Activated gamma-delta T cell treated with Interleukin-2 at 50 U/mL for 16 hours (primary cell): ENCODE measurements around the gene HIVEP3.
A peak's percentile ranks its signal among the peaks of the same experiment; 100 is the strongest.

Experiments used
- DNase-seq: peaks from one replicate; pipeline ENCODE4 v3.0.0-alpha.2; 2020

The HIVEP3 gene

DNA sequence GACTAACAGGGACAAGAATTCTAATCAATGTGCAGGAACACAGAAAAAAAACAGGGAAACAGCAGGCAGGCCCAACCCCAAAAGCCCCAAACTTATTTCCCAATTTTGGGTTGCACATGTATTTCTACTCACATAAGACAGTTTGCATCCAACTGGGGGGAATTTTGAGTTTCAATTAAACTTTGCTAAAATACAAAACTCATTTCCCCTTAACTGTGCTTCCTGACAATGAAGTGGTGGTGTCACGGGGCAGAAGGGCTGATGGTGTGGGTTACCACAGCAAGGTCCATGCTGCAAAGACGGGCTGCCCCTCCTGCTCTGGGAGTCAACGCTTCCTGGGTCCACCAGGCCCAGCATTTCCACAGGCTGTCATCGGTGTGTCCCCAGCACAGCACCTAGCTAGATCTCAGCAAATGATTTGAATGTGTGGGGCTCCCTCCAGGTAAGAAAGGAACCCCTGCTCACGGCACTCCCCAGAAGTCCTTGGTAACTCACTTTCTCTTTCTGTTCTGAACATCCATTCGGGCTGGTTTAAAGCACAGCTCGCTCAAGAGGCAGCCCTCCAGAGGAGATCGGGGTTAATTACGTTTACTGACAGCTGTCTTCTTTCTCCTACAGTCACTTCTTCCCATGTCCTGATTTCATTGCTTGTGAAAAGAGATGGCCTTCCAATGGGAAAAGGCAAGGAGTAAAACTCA is 27.4 kb downstream of the HIVEP3 start:
- DNase-seq = peak; percentile 61

DNA sequence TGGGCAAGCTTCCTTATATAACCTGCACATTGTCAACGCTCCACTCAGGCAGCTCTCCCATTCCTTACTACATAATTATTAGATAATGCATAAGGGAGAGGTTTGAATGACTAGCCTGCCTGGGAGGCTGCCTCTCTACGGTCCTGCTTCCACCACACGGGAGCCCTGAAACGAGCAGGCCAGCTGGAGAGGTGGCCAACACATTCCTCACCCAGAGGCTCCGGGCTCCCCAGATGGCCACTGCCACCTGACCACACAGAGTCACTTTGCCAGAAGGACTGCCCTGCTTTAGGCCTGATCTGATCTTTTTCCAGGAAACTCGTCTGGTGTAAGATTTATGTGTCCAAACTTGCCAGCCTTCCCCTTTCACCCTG is 27.9 kb downstream of the HIVEP3 start:
- no peak for DNase-seq

DNA sequence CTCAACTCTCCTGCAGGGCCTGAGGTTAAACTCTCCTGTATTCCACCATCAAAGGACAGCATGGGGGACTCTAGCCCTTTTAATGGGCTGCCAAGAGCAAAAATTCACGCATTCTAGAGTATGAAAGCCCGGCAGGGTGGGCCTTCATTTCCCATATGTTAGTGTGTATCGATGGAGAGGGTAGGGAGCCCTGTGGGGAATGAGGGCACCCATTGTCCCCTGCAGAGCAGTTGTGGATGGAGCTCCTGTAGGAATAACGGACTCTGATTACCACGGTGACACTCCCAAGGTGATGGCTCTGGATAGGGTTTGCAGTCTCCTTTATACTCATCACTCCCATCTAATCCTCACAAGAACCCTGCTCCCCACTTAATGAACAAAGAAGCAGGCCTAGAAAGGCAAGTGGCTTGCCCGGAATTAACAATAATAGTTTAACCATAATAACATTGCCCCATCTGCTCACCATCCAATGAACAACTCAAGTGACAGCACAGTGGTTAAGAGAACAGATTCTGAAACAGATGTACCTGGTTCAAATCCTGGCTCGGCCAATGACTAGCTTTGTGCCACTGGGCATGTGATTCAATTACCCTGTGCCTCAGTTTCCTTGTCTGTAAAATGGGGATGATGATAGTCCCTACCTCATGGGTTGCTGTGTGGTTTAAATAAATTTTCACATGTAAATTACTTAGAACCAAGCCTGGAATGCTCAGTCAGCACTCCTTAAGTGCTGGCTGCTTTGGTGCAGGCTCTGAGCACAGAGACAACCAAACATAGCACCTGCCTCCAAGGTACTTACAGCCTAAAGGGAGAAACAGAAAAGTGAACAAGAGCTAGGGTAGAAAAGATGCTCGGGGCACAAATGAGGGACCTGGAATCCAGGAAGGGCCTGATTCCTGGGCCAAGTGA is 29.0 kb downstream of the HIVEP3 start:
- no peak for DNase-seq

DNA sequence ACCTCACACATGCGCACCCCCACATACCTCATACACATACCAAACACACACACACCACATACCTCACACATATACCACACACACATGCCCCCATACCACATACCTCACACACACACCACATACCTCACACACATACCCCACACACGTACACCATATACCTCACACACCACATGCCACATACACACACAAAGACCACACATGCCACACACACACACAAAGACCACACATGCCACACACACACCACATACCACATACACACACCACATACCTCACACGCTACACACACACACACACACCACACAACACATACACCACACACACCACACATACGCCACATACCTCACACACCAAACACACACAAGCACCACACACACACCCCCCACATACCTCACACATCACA is 30.0 kb downstream of the HIVEP3 start:
- DNase-seq = no peak

DNA sequence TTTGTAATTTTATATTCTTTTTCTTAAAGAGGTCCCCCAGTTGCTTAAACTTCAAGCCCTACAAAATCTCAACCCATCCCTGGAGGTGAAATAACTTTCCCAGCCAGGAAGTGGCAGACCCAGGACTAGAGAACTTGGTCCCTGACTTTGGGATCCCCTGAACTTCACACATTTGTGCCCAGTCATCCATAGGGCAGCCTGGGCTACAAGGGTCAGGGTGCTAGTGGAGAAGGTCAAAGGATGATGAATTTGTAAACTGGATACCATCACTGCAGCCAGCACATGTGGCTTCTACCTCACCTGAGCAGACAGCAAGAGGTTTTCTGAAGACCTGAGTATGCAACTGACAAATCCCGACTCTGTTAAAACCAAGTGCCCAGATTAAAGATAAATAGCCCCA is 31.4 kb downstream of the HIVEP3 start:
- DNase-seq = no peak

DNA sequence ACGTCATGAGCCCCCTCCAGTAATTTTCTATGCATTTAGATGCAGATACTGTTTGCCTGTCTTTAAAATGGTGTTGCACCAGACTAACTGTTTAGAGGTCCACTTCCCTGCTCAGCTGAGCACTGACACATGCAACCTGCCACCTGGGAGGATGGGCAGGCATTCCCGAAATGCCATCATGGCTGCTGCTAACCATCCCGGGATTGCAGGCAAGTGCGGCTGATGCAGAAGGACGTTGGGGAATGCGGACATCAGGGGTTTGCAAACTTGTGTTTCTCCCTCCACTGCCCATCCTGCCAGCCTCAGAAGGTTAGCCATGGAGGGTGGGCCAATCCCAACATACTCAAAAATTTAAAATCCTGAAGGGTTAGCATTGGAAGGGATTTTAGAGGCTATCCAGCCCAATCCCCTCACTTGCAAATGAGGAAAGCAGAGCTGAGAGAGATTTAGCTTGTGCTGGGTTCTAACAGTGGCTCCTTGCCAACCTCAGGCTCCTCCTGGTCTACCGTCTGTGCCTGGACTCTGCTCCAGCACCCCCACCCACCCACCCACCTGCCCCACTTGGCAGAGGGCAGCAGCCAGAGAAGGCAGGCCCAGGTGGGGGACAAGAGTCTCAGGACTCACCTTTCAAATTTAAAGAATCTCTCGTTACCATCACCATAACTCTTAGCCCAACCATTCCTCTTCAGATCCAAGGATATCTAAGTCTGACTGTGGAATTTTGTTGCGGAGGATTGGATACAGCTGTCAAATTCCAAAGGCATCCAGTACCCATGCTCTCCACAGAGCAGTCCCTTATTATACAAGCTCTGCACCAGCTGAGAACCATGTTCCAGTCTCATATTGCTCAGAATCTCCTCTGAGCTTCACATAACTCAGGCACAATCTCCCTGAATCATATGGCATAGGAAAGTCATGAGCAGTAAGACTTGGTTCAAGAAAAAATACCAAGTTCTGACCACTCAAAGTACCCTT is 34.2 kb downstream of the HIVEP3 start:
- no peak for DNase-seq

DNA sequence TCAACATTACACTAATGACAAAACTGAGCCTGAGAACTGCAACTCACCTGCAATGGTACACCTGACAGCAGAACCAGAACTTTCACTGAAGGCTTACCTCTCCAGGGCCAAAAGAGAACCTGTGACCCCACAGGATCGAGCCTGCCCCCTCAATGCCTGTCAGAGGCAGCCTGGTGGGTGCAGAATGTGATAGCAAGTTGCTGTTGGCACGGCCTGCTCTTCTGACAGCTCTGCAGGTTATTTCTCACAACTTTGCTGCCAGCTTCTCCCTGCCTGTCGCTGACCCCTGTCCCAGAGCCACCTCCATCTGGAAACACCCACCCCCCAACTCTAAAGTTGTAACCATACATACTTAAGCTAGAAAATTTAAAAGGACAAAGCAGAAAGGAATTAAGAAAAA is 35.2 kb downstream of the HIVEP3 start:
- no peak for DNase-seq

DNA sequence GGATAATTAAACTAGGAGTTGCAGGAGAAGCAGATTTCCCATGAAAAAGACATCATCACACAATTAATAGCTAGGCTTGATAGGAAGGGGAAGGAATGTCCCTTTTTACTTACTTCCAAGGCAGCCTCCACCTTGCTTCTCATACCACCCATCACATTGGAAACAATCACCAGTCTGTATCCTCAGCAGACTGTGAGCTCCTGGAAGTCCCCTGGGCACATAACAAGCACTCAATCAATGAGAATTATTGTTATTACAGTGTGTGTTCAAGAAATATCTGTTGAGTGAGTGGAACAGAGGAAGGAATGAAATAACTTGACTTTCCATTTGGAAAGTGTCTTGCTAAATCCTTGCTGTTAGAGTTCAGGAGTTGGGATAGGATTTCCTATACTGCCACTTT is 36.2 kb downstream of the HIVEP3 start:
- no peak for DNase-seq

DNA sequence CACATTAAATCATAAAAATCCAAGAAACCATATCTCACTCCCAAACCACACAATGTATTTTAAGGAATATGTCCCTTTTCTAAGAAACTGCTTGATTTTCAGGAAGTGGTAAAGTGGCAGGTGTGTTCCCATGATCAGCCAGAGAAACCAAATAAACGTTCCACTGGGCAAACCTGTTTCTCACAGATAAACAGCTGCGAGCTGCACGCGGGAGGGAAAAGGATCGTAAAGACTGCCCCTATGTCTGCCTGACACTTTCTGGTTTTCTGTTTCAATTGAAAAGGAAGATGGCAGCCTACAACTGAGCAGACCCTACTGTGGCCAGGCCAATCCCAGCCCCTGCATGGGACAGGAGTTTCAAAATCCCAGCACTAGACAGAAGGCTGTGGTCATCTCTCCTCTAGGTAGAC is 36.6 kb downstream of the HIVEP3 start:
- DNase-seq = no peak

DNA sequence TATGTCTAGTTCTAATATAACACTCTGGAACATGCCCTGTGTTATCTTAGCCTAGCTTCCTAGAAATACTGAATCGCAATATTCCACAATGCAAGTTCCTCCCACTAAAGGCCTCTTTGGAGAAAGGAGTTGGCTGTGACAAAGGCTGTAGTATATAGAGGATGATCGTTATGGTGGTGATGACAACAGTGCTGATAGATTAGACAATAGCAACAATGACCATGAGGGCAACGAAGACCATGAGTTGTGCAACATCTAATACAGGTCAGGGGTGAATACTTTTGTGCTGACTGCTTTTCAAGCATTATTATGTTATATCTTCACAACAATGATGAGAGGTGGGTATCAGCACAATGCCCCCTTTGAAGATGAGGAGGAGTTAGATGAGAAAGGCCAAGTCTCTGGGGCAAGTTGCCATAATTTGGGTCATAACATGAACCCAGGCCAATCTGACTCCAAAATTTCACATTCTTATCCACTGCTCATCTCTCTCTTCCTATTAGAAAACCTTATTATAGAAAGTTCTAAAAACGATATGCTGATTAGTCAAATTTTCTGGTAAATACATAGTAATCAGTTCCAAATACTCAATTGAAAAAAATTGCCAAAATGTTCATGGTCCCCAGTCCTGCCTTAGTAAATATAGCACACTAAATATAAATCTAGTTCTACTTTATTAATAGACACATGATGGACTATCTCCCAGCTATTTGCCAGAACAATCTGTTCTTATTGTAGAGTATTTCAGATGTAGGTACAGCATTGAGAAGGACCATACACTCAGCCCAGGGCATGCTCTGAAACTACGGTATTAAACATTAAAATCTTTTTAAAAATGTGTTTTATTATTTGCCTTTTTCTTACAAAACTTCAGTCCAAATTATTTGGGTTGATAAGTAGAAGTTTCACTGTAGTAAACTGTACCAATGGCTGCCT is 37.5 kb downstream of the HIVEP3 start:
- no peak for DNase-seq

DNA sequence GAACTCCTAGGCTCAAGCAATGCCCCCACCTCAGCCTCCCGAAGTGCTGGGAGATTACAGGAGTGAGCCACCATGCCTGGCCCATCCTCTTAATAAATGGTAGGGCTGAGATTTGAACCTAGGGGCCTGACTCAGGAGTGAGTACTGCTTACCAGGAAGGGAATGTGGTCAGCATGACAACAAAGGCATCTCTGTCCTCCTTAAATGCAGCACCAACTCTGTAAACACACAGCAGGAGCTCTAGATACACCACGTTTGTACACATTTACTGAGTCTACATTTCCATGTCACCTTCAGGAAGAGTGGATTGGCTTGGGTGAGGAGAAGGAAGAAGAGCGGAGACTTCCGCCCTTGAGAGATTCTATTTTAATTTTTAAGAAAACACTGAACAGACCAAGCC is 38.5 kb downstream of the HIVEP3 start:
- DNase-seq = no peak

DNA sequence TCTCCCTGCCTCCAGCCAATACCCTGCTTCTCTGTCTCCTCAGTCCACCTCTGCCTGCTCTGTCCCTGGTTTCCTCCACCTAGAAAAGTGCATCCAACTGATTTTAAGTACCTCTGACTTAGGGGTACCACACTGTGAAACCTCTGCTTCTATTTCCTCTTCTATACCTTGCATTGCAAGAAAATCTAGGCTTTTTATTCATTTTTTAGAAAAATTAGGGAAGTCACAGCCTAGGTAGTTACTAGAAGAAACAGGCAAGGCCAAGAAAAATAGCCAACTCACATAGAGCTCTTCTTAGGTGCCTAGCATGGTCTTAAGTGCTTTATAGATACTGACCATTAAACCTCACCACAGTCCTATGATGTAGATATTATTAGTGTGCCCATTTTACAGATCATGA is 39.1 kb downstream of the HIVEP3 start:
- no peak for DNase-seq

DNA sequence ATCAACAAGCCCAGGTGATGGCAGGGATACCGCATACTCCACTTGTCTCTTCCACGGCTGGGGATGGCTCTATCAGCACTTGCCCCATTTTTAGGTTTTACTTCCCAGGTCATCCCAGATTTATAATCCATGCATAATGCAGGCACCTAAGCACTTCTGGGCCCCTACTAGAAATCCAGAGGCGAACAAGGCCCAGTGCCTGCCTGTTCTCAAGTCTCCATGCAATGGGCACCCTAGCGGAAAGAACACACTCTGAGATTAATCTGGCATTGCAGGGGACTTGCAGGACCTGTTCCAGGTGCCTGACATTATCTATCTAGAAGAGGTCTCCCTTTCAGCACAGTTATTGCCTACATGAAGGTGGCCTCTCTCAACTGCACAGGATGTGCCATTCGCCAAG is 39.8 kb downstream of the HIVEP3 start:
- no peak for DNase-seq

DNA sequence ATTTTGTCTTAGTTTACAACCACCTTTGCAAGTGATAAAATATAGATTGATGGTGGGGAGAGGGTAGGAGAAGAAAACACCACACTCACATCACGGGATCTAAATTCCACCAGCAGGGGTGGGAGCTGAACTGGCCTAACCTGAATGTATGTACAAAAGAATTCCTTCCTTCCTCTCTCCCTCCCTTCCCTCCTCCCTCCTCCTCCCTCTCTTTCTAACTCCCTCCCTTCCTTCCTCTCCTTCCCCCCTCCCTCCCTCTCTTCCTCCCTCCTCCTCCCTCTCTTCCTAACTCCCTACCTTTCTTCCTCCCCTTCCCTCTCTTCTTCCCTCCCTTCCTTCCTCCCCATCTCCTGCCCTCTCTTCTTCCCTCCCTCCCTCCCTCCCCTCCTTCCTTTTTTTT is 40.2 kb downstream of the HIVEP3 start:
- no peak for DNase-seq

DNA sequence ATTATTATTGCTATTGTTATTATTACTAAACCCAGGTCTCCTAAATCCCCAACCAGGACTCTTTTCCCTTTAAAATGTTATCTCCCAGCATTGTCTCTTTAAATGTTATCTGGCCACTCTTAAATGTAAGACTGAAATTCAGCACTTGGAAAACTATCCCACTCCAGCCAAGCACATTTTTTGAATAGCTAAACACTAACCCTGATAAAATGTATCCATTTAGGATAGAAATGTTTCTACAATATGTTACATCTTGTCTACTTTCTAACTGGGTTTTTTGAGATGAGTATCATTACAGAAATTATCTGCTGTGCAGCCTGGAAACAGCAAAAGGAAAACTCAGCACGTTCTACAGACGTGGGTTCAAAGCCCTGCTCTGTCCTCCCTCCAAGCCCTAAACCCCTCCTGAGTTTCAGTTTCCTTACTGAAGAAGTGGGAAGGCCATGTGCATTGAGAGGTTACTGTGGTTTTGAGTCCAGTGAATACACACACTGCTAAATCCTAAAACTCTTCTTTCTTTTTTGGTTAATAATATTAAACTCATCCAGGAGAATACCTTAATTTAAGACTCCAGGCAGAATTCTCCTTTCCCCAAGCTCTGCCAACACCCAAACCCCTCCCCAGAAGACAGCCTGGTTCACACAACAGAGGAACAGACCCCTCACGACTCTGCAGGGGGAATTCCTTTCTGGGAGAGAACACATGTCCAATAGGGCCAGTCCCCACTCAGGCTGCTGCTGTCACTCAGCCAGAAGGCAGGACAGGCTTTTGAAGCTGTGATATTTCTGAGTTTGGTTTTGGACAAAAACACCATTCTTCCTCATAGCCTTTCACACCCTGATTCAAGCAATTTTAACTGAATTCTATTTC is 41.9 kb downstream of the HIVEP3 start:
- no peak for DNase-seq

DNA sequence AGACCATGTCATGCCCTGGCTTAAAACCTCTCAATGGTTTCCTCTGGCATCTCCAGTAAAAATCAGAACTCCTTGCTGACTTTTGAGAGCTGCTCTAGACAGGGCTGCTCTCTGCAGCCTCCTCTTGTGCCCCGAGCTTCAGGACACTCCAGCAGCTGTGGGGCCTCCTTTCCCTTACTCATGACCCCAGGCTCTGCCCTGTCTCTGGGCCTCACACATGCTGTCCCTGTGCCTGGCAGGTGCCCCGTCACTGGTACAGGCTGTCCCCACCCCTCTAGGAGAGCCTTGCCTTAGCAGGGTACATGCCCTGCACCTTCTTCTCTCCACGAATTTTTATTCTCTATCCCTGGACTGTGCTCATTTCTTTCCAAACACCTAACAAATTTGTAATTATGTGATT is 43.2 kb downstream of the HIVEP3 start:
- DNase-seq = no peak

DNA sequence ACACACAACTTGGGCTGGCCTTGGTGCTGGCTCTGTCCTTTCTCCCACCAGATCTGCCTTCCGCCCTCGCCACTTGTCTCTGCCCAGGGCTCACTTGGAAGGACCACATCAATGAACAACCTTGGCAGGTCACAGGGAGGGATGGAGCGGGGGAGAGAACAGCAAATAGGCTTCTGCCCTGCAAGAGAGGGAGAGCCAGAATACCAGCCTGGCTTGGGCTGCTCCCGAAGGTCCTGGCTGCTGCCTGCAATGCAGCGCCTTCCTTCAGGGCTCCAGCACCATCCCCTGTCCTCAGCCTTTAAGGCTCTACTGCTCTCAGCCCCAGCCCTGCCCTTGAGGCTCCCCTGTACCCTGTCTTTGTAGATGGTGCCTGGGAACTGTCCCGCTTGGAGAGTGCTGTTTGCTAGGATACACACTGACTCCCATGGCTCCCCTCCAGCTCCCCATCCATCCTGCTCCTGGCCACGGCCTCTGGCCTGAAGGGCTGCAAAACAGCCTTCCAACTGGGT is 43.8 kb downstream of the HIVEP3 start:
- no peak for DNase-seq

DNA sequence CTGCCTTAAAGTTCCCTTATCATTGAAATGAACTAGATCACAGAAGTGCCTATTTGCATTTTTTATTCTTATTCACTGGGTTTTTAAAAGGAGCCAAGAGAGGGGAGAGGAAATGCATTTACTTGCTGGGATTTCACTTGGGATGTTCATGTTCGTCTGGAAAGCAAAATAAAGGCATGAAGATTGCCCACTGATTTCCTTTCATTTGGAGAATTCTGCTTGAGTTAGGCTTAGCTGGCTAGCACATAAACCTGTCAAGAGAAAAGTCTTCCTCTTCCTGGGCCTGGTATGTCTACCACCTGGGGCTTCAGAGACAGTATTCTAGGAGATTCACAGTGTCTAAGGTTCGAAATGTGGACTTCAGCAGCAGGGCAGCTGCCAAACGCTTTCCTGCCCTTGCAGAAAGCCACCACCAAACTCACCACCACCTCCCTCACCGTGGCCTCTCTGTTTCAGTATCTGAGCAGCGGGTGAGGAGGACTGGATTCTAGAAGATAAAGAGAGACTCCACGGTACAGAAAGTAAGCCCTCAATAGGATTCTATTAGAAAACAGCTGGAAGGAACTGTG is 44.5 kb downstream of the HIVEP3 start:
- DNase-seq = no peak

DNA sequence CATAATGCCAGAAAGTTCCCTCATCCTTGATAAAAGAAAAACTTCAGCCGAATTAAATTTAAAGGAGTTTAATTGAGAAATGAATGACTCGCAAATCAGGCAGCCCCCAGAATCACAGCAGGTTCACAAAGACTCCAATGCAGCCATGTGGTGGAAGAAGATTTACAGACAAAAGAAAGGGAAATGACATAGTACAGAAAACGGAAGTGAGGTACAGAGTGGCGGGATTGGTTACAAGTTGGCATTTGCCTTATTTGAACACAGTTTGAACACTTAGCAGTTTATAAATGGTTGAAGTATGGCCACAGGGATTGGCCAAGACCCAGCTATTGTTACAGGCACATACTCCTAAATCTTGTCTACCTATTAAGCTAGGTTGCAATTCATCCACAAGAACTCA is 46.6 kb downstream of the HIVEP3 start:
- no peak for DNase-seq

DNA sequence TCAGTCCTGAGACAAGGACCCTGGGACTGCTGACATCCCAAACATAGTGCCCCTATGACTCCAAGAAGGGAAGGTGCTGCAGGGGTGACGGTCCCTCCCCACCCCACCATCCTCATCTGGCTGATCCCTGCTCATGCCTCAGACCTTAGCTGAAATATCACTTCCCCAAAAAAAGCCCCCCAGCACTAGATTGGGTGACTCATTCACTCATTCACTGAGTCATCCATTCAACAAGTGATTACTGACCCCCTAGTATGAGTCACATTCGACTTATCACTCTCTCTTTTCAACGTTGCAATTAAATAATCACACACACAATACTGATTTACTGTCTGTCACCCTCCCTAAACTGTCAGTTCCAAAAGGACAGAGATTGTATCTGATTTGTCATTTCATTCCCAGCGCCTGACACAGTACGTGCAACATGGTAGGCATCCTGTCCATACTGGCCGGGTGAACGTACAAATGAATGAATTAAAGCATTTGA is 48.6 kb downstream of the HIVEP3 start:
- DNase-seq = no peak
